GM21786 (cell line): ENCODE data around the gene SMPDL3A.
A peak's percentile ranks its signal among the peaks of the same experiment; 100 is the strongest.

ENCODE experiments used
- ATAC-seq: cut with Tn5 transposase; IDR thresholded peaks from one replicate; pipeline ENCODE4 v1.9.1; 2021; ENCODE audit not compliant: unreplicated experiment

Gene SMPDL3A

GRCh38 chr6:122853259-122853995 is 64.4 kb downstream of the SMPDL3A start:
- ATAC-seq: peak; percentile 87
